MM.1S (cell line): ENCODE measurements around the gene ANAPC4.

Experiments
- EZH2 ChIP-seq: fragments of 300-600 bp; sonication (generic); optimal IDR thresholded peaks from 2 replicates; pipeline ENCODE3; 2017; ENCODE audit warnings: low read depth, mild to moderate bottlenecking, antibody characterized with exemption, low read length, mixed read lengths
- EZH2phosphoT487 ChIP-seq: fragments of 300-600 bp; sonication (generic); IDR thresholded peaks from 2 replicates; pipeline ENCODE4 v1.6.1; 2018; ENCODE audit warnings: antibody characterized with exemption, low read length
- TF ChIP-seq, protein P1 (sequence below): fragments of 300-600 bp; sonication (generic); IDR thresholded peaks from 2 replicates; pipeline ENCODE4 v1.5.1; 2016; ENCODE audit warnings: antibody characterized with exemption, low read length, mixed read lengths

- TF ChIP-seq, protein P1, sequence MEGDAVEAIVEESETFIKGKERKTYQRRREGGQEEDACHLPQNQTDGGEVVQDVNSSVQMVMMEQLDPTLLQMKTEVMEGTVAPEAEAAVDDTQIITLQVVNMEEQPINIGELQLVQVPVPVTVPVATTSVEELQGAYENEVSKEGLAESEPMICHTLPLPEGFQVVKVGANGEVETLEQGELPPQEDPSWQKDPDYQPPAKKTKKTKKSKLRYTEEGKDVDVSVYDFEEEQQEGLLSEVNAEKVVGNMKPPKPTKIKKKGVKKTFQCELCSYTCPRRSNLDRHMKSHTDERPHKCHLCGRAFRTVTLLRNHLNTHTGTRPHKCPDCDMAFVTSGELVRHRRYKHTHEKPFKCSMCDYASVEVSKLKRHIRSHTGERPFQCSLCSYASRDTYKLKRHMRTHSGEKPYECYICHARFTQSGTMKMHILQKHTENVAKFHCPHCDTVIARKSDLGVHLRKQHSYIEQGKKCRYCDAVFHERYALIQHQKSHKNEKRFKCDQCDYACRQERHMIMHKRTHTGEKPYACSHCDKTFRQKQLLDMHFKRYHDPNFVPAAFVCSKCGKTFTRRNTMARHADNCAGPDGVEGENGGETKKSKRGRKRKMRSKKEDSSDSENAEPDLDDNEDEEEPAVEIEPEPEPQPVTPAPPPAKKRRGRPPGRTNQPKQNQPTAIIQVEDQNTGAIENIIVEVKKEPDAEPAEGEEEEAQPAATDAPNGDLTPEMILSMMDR = no peak
- no peak for TF ChIP-seq EZH2phosphoT487
- no peak for TF ChIP-seq EZH2
These were observed 60.9 kb downstream of the ANAPC4 start for GRCh38 chr4:25437926-25438325.
